ENCODE results near the gene CPEB3.

Gene CPEB3

DNA sequence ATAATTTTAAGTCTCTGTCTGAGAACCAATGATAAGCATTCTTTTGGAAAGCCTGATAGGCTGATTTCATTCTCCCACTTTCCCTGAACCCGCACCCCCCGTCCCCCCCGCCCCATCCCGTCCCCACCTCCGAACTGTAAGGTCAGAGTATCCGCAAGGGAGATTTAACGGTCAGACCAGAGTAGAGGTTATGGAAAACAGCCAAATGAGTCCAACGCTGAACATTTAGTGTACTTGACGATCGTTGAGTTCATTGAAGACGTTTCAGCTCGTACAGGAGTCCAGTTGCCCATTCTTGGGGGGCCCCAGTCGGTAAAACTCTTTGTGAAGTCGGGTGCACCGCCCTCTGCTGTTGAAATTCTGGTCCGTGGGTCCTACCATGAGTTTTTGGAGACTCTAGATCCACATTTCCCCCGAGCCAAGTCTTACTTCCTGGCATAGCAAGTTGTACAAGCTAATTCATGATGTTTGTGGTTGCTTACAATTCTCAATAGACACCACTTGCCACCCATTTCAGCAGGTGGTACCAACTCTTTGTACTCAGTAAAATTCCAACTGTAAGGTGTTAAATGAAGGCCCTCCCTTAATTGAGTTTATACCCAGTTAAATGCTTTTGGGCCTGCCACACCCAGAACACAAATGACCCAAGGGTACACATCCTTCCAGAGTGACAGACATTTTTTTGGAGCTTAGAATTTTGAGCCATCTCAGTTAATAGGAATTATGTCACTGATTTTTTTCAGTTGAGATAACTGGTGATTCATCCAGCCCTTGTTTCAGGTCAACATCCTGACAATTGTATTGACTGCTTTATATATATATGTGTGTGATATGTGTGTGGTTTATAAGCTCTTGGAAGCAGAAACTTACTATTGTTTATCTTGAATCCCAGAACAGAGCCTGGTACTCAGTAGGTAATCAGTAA, 1.3 kb upstream of the CPEB3 start:
- CTCF ChIA-PET = interaction anchor here (0.8 to 4.1 kb wide), 18 partner anchors 8 to 283 kb away, joined by 3 to 51 read pairs (median 4); no protein-coding TSS in a partner anchor
- POLR2A ChIA-PET = no interaction called here
- peak; percentile 63 for DNase-seq (ENCODE audit: extremely low spot score)
- TF ChIP-seq, protein P1, sequence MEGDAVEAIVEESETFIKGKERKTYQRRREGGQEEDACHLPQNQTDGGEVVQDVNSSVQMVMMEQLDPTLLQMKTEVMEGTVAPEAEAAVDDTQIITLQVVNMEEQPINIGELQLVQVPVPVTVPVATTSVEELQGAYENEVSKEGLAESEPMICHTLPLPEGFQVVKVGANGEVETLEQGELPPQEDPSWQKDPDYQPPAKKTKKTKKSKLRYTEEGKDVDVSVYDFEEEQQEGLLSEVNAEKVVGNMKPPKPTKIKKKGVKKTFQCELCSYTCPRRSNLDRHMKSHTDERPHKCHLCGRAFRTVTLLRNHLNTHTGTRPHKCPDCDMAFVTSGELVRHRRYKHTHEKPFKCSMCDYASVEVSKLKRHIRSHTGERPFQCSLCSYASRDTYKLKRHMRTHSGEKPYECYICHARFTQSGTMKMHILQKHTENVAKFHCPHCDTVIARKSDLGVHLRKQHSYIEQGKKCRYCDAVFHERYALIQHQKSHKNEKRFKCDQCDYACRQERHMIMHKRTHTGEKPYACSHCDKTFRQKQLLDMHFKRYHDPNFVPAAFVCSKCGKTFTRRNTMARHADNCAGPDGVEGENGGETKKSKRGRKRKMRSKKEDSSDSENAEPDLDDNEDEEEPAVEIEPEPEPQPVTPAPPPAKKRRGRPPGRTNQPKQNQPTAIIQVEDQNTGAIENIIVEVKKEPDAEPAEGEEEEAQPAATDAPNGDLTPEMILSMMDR (IDR thresholded peaks at IDR 0.05; ENCODE audit: control extremely low read depth, extremely low read depth, low read depth, missing control alignments) = peak; percentile 55

DNA sequence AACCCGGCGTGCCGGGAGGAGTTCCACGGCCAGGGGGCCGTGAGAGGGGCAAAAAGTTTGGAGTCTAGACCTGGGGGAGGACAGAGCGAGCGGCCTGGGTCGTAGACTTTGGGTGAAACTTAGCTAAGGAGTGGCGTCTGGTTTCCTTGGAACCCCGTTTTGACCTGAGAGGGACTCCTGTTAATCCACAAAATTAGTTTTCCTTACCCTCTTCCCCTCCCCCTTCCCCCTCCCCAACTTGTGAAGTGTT, 663 bp upstream of the CPEB3 start:
- TF ChIP-seq, protein P1 (IDR thresholded peaks at IDR 0.05; ENCODE audit: control extremely low read depth, extremely low read depth, low read depth, missing control alignments) = no peak
- DNase-seq (ENCODE audit: extremely low spot score) = no peak
- CTCF ChIA-PET = interaction anchor here (0.8 to 4.1 kb wide), 21 partner anchors 9 to 283 kb away, joined by 3 to 51 read pairs (median 4); no protein-coding TSS in a partner anchor
- POLR2A ChIA-PET = interaction anchor here (1.0 kb wide), 2 partner anchors 9 to 13 kb away, joined by 3 to 4 read pairs; no protein-coding TSS in a partner anchor

DNA sequence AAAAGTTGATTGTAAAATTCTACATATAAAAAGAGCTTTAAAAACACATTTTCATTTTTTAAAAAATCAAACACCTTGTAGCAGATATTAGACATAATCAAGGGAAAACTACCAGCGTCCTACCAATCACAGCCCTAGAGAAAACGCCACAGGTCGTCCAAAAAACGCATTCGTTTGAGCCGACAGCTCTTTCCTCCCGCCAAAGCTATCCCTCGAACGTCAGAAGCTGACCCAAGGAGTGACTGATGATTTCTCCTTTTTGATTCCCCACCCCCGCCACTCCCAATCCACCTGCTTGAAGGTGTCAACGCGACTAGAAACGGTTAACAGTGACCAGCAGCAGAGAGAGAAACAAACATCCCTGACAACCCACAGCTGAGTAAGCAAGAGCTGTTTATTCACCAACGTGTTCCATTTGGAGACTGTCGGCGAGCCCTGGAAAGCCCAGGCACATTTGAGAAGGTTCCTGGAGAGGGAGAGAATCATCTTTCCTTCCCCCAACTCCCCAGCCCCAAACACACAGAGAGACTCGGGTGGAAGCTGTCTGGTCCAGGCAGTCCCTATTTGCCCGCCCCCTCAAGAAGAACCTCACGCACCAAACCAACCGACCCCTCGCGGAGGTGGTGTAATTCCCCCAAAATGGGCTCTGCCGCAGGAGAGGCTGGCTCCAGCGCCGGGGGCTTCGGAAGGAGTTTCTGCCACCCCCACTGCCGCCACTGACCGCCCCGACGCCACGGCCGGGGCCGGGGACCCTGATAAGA, 622 bp downstream of the CPEB3 start:
- TF ChIP-seq, protein P1 (IDR thresholded peaks at IDR 0.05; ENCODE audit: control extremely low read depth, extremely low read depth, low read depth, missing control alignments) = no peak
- ChIA-PET CTCF (interaction anchor here (0.8 to 4.1 kb wide), 19 partner anchors 8 to 284 kb away, joined by 3 to 51 read pairs (median 4); partner anchors contain the start of gene IDE), POLR2A (interaction anchor here (1.0 to 1.2 kb wide), 3 partner anchors 10 to 15 kb away, joined by 3 to 5 read pairs (median 4); no protein-coding TSS in a partner anchor)
- DNase-seq (ENCODE audit: extremely low spot score) = peak; percentile 42

DNA sequence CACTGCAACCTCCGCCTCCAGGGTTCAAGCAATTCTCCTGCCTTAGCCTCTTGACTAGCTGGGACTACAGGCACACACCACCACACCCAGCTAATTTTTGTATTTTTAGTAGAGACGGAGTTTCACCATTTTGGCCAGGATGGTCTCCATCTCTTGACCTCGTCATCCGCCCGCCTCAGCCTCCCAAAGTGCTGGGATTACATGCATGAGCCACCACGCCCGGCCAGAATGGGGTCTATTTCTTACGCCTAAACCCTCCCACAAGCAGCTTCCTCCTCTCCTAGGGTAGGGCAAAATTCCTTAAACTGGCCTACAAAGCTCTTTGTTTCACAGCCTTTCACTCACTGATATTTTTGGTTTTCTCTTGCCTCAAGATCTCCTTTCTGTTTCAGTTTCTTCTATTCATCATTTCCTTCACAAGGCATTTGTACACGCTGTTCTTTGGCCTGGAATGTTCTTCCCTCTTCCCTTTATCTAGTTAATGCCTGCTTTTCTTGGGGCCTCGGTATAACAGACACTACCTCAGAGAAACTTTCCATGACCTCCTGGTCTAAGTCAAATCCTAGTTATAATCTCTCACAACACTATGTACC, 6.7 kb downstream of the CPEB3 start:
- CTCF ChIA-PET = interaction anchor here (0.9 to 1.4 kb wide), 4 partner anchors 9 to 29 kb away, joined by 3 to 4 read pairs (median 4); no protein-coding TSS in a partner anchor
- TF ChIP-seq, protein P1 (IDR thresholded peaks at IDR 0.05; ENCODE audit: control extremely low read depth, extremely low read depth, low read depth, missing control alignments) = no peak
- DNase-seq (ENCODE audit: extremely low spot score) = peak; percentile 20
- POLR2A ChIA-PET = no interaction called here

DNA sequence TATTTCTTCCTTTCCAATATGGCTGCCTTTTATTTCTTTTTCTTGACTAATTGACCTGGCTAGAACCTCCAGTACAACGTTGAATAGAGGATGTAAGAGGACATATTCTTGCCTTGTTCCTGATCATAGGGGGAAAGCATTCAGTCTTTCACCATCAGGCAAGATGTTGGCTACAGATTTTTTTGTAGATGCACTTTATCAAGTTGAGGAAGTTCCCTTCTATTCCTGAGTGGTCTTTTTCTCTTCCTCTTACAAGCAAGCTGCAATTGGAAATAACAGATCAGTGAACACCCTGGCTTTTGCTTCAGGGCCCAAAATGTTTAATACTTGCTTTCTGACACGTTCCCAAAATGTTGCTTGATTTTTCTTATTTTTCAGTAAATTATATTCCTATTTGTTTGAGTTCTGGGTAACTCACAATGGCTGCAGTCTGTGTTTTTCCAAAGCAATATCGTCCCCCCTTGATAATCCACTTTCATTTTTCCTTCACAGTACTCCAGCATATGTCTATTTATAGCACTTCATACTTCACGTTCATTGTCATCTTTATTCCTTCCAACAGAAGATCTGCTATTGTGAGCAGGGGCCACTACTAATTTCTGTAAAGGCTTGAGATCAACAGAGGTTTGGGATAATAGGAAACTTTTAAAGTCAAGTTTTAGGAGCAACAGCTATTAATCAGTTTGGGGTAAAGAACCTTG, 11.7 kb downstream of the CPEB3 start:
- DNase-seq (ENCODE audit: extremely low spot score) = no peak
- TF ChIP-seq, protein P1 (IDR thresholded peaks at IDR 0.05; ENCODE audit: control extremely low read depth, extremely low read depth, low read depth, missing control alignments) = no peak
- POLR2A ChIA-PET = no interaction called here
- CTCF ChIA-PET = interaction anchor here (1.2 kb wide), 1 partner anchor 11 kb away, joined by 4 read pairs; no protein-coding TSS in a partner anchor
